ENCODE data around the gene CNKSR3.

DNA sequence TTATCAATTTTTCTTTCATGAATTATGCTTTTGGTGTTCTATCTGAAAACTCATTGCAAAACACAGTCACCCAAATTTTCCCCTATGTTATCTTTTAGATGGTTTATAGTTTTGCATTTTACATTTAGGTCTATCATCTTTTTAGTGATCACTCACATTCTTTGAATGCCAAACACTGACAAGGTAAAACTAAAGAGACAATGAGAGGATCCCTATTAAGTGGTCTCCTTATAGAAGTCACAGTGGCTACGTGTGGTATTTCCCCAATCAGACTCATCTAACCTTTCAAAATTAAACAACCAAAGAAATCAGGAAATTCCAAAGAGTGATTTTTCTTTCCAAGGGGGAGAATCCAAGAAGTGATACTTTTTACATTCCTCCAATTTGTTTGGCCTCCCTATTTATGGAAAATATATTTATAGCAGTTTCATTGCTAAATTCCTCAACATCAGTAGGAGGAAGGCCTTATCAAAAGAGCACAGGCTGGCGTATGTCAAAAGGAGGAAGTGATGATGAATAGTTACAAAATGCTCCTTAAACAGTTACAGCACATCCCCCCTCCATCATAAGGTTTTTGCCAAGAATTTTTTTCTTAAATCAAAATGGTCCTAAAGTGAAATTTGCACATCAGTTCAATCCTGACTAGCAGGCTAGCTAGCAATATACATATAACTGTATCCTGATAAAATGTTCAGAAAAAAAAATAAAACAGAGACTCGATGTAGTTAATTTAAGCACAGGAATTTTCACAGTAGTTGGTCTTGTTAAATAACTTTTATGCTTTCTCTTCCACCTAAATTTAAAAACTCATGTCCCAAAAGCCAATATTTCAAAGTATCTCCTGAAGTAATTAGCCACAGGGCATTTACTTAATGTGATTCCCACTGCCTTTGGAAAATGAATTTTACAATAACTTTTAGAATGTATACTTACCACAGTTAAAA is 77.7 kb downstream of the CNKSR3 start:
- TF ChIP-seq, protein P1, sequence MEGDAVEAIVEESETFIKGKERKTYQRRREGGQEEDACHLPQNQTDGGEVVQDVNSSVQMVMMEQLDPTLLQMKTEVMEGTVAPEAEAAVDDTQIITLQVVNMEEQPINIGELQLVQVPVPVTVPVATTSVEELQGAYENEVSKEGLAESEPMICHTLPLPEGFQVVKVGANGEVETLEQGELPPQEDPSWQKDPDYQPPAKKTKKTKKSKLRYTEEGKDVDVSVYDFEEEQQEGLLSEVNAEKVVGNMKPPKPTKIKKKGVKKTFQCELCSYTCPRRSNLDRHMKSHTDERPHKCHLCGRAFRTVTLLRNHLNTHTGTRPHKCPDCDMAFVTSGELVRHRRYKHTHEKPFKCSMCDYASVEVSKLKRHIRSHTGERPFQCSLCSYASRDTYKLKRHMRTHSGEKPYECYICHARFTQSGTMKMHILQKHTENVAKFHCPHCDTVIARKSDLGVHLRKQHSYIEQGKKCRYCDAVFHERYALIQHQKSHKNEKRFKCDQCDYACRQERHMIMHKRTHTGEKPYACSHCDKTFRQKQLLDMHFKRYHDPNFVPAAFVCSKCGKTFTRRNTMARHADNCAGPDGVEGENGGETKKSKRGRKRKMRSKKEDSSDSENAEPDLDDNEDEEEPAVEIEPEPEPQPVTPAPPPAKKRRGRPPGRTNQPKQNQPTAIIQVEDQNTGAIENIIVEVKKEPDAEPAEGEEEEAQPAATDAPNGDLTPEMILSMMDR (conservative IDR thresholded peaks at IDR 0.05): no peak
- no peak for TF ChIP-seq ZFX (IDR thresholded peaks at IDR 0.05)

All from C4-2B (cell line).